GM20000 (cell line): ENCODE measurements around the gene MXI1.
A peak's percentile ranks its signal among the peaks of the same experiment; 100 is the strongest.
"Not testable (repeated sequence)": the region's sequence is repeated elsewhere in the genome, so short reads cannot be mapped to it uniquely, and the experiment has no call there.

ENCODE experiments used
- DNase-seq: peaks from one replicate; pipeline ENCODE4 v3.0.0; 2012; ENCODE audit warnings: low spot score
- TF ChIP-seq, protein P1 (sequence below): IDR thresholded peaks from 2 replicates; pipeline ENCODE4 v1.5.1; 2012; ENCODE audit warnings: mild to moderate bottlenecking, control low read depth; ENCODE audit errors: extremely low read depth, missing control alignments

The MXI1 gene

DNA sequence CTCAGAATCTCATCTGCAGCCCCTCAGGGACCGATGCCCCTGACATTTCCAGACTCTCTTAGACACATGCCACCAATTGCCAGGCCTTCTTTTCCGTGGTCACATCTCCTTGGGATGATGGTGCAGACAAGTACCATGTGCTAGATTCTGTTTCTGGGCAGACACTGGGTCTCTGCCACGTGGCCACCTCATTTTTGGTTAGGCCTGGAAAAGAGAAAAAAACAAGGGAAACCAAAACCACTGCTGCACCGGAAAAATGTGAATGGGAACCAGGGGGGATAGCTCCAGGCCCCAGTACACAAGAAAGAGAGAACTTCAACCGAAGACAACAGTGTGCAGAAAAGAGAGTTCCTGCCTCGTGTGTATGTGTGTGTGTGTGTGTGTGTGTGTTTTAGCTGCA is 23.0 kb upstream of the MXI1 start:
- TF ChIP-seq, protein P1, sequence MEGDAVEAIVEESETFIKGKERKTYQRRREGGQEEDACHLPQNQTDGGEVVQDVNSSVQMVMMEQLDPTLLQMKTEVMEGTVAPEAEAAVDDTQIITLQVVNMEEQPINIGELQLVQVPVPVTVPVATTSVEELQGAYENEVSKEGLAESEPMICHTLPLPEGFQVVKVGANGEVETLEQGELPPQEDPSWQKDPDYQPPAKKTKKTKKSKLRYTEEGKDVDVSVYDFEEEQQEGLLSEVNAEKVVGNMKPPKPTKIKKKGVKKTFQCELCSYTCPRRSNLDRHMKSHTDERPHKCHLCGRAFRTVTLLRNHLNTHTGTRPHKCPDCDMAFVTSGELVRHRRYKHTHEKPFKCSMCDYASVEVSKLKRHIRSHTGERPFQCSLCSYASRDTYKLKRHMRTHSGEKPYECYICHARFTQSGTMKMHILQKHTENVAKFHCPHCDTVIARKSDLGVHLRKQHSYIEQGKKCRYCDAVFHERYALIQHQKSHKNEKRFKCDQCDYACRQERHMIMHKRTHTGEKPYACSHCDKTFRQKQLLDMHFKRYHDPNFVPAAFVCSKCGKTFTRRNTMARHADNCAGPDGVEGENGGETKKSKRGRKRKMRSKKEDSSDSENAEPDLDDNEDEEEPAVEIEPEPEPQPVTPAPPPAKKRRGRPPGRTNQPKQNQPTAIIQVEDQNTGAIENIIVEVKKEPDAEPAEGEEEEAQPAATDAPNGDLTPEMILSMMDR: no peak

DNA sequence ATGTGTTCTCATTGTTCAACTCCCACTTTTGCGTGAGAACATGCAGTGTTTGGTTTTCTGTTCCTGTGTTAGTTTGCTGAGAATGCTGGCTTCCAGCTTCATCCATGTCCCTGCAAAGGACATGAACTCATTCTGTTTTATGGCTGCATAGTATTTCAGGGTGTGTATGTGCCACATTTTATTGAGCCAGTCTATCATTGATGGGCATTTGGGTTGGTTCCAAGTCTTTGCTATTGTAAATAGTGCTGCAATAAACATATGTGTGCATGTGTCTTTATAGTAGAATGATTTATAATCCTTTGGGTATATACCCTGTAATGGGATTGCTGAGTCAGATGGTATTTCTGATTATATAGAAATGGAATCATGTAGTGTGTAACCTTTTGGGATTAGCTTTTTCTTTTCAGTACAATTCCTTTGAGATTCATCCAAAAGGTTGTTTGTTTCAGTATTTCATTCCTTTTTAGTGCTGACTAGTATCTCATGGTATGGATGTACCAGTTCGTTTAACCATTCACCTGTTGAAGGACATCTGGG is 21.7 kb upstream of the MXI1 start:
- not testable (repeated sequence) for DNase-seq

More for the DNA sequence above, 23.0 kb upstream of the MXI1 start:
- DNase-seq: no peak

DNA sequence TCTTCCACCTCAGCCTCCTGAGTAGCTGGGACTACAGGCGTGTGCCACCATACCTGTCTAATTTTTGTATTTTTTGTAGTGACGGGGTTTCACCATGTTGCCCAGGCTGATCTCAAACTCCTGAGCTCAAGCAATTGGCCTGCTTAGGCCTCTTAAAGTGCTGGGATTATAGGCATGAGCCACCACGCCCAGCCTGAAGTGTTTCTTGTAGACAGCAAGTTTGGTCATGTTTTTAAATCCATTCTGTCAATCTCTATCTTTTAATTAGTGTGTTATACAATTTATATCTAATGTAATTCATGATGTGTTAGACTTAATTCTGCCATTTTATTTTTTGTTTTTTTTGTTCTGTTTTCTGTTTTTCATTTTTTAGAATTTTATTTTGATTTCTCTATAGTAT is 17.2 kb upstream of the MXI1 start:
- TF ChIP-seq, protein P1: no peak
- DNase-seq: no peak

DNA sequence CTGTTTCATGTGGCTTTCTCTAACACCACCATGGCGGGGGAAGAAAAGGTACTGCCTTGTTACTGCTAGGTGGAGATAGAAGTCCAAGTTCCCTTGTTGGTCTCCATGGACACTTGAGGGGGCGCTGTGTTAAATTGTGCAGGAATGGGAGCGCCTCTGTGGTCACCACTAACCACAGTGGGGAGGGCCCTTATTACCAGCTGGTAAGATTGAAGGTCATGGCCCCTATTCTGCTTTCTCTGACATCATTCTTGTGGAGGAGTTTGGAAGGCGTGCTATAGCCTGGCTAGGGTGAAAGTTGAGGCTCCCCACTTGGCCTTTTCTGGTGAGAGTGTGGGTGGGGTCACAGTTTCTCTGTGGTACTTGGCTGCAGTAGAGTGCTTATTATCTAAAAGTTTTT is 14.9 kb upstream of the MXI1 start:
- DNase-seq: peak; percentile 48
- TF ChIP-seq, protein P1: no peak

DNA sequence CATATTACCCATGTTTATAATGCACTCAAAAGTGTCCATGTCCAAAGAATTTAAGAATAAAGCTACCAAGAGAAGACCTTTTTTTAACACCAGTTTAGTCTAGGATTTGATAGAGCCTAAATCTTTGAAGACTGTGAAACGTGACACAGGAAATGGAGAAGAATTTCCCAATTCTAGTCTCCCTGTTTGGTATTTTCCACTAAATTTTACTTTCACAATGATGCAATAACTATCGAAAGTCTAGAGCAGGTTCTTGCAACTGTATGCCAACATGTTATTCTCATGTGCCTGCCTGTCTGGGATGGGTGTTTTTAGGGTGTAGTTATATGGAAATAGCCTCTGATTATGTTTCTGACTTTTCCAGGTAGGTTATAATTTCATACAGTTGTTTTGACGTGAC is 6.9 kb upstream of the MXI1 start:
- TF ChIP-seq, protein P1: no peak
- no peak for DNase-seq

DNA sequence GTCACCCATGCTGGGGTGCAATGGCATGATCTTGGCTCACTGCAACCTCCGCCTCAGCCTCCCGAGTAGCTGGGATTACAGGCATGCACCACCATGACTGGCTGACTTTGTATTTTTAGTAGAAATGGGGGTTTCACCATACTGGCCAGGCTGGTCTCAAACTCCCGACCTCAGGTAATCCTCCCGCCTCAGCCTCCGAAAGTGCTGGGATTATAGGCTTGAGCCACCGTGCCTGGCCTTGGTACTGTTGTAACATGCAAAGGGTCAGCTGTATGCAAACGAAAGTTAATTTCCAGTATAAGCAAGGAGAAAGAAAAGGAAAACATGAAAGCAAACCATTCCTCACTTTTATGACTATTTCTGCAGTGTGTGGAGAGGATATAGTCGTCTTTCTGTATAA is 6.4 kb upstream of the MXI1 start:
- not testable (repeated sequence) for DNase-seq

DNA sequence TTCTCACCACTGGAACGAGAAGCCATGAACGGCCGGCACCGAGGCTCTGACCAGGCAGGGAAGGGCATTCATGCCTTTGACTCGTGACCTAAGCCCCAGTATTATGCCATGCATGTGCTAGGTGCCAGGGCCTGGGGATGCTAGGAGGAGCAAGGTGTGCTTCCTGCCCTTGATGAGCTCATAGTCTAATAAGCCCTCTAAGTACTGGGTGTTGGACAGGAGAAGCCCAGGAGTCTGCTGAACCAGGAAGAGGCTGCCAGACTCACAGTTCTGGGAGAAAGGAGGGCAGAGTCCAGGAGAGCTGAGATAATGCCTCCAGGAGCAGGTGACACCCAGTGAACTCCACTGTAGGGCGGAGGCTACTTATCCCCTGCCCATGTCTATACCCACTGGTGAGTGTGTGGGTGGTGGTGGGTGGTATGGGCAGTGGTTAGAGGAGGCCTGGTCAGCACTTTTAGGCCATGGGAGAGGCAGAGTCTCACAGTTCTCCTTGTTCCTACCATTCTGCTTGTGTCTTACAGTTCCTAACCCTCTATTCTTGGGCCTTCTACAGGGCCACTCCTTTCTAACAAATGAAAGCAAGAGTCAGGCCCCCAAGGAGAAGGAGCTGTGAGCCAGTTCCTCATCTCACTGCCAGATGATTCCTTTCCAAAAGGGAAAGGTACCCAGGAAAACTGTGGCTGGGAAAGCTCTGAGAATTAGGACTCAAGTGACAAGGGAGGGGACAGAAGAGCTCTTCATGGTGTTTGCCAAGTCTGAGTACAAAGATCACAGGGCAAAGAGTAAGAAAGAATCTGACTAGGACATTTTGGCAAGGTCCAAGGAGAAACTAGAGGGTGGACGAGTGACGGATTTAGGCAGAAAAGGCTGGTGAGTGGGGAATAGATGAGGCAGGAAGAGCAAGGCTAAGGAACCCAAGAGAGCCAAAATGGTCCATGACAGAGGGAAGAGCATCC is 3.6 kb upstream of the MXI1 start:
- DNase-seq: no peak

DNA sequence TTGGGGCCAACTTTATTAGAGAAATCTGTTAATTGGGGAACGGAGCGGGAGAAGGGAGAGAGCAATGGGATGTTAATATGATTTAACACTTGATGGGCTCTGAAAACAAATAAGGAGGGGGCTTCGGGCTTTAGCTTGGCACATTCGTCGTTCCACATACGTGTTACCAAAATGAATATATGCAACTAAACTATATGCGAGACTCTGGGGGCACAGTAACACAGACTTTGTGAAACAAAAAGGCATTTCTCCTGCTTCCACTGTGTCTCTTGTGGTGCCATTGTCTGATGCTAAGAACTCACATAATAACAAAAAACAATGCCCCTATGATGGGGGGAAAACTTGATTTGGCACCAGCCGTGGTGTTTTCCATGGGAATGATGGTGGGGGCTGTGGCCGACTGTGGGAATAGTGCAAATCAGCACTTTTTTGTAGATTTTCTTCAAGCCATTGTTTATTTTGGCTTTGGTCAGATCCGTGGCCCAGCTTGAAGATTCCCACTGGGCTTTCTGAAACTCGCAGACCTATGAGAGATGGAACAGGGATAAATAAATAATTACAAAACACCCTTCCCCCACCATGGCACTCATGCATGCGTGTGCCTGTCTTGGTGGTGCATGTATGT is 2.2 kb upstream of the MXI1 start:
- TF ChIP-seq, protein P1: no peak
- DNase-seq: no peak

More for the DNA sequence above, 3.6 kb upstream of the MXI1 start:
- TF ChIP-seq, protein P1: no peak
